Measurements from ENCODE around the gene AGAP3.

AGAP3 gene

DNA sequence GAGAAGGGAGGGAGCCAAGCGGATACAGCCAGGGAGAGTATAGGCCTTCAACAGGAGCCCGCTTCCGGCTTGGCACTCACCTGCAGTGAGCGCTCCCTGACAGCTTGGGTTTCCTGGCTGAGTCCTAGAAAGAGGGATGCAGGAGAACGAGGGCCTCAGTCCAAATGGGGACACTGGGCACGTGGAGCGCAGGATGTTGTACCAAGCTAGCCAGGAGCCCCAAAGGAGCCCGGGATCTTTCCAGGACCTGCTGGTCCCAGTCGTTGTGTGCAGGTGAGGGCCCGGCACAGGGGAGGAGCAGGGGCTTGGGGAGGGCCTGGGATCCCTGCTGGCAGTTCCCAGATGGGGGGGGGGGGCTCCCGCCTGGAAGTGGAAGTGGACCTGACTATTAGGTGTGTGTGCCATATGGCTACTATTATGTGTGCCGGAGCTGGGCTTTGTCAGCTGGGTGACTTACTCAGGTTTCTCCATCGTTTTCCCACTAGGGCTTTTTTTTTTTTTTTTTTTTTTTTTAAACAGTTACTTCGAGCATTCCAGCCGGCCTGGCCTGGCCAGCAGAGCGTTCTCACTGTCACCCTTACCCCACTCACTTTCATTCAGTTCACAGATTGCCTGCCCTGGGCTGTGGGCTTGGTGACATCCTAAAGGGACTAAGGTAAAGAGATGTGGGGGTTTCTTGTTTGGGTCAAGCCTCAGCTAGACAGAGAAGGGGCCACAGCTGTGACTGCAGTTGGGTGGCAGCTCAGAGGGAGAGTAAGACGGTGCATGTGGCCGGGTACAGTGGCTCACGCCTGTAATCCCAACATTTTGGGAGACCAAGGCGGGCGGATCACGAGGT lies 3.8 kb downstream of the AGAP3 start:
- TF ChIP-seq, protein P1, sequence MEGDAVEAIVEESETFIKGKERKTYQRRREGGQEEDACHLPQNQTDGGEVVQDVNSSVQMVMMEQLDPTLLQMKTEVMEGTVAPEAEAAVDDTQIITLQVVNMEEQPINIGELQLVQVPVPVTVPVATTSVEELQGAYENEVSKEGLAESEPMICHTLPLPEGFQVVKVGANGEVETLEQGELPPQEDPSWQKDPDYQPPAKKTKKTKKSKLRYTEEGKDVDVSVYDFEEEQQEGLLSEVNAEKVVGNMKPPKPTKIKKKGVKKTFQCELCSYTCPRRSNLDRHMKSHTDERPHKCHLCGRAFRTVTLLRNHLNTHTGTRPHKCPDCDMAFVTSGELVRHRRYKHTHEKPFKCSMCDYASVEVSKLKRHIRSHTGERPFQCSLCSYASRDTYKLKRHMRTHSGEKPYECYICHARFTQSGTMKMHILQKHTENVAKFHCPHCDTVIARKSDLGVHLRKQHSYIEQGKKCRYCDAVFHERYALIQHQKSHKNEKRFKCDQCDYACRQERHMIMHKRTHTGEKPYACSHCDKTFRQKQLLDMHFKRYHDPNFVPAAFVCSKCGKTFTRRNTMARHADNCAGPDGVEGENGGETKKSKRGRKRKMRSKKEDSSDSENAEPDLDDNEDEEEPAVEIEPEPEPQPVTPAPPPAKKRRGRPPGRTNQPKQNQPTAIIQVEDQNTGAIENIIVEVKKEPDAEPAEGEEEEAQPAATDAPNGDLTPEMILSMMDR (IDR thresholded peaks at IDR 0.05) = no peak

DNA sequence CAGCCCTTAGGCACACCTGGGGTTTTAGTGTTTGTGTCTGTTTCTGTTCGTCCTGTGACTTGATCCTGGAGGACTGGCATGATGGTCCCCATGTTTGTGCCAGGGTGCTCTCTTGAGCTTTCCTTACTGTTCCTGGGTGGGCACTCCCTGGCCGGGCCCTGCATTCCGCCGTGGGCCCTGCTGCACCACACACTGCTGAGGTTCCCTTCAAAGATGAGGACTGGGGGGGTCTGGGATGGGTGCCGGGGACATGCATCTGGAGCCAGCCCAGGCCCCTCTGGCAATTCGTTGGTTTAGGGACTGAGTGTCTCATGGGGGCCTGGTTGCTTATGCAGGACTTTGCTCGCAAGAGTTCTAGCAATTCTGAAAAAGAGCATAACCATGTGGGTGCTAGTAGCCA lies 4.7 kb downstream of the AGAP3 start:
- TF ChIP-seq, protein P1 (IDR thresholded peaks at IDR 0.05) = no peak

DNA sequence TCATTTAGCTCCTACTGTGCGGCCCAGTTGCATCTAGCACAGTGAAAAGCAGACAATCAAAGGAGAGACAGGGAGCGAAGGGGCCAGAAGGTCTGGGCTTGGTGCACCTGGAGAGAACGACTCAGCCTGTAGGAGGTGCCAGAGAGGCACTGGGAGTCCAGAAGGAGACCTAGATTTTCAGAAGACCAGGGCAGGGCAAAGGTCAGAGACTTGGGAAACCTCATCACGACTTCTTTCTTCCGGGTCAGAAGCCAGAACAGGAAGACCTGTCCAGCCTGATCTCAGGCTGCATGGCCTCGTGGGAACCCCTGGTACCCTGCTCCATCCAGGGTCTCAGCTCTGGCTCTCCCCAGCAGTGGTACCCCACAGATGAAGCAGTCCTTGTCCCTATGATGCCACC lies 5.2 kb downstream of the AGAP3 start:
- TF ChIP-seq, protein P1 (IDR thresholded peaks at IDR 0.05) = peak; percentile 70; the same call in 1 of the 2 replicates

DNA sequence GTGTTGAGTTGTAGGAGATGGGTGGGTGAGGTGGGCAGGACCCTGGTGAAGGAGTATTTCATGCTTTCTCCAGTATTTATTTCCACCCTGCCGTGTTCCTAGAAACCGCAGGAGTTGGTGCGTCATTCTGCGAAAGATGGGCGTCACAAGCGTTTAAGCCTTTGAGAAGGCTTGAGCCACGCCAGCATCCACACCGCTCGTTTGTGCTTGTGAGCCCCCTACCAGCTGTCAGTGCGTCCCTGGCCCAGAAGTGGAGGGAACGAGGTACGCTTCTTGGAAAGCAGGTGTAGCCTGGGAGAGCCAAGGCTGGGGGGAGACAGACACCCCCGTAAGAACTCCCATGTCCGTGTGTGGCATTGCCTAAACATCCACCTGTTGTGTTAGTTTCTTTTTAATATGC lies 5.7 kb downstream of the AGAP3 start:
- TF ChIP-seq, protein P1 (IDR thresholded peaks at IDR 0.05) = no peak

DNA sequence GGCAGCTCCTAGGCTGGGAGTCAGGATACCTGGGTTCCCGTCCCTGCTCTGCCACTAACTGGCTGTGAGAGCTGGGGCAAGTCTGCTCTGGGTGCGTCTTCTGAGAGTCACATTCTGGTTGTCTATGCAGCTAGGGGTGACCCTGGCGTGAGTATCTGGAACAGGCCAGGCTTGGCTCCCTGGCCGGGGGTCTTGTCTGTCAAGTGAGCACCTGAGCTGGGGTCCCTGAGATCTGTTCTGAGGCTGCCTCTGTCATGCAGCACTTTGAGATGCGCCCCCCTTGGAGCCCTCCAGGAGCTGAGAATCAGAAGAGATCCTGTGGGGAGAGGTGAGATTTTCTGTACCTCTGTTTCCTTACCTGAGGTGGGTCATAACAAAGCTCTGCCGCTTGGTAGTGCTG lies 7.5 kb downstream of the AGAP3 start:
- TF ChIP-seq, protein P1 (IDR thresholded peaks at IDR 0.05) = no peak

DNA sequence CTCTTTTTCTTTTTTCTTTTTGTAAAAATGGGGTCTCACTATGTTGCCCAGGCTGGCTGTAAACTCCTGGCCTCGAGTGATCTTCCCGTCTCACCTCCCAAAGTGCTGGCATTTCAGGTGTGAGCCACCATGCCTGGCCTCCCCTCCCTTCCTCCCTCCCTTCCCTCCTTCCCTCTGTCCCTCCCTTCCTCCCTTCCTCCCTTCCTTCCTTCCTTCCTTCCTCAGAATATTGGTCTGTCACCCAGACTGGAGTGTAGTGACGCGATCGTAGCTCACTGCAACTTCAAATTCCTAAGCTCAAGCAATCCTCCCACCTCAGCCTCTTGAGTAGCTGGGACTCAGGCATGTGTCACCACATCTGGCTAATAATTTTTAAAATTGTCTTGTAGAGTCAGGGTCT lies 8.4 kb downstream of the AGAP3 start:
- TF ChIP-seq, protein P1 (IDR thresholded peaks at IDR 0.05) = no peak

DNA sequence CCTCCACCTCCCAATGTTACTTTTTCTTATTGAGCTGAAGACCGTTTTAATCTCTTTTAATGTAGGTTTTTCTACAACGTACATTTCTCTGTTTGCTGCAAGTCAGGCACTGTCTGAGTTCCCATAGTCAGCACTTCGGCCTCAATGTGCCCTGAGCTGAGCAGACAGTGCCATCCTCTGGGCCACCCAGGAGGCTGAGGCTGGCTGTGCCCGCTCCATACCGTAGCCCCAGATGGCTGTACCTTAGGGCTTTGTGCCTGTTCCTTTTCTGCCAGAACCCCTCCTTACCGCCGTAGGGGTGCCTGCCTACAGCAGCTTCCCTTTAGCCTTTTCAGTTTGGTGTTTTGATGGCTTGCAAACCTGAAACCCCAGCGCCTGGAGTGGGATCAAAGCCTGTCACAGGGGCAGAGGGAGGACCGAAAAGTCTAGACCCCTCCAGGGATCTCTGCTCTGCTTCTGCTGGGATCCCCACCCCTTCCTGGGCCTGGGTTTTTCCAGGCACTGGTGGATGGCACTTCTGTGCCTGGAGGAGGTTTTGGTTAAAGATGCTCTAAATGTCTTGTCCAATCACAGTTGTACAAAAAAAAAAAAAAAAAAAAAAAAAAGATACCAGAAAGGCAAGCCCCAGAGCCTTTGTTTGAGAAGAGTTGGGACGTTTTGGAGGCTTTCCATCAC lies 9.0 kb downstream of the AGAP3 start:
- TF ChIP-seq, protein P1 (IDR thresholded peaks at IDR 0.05) = no peak
